ENCODE measurements around the gene PDE4A. TPM values are rescaled to one million over a fixed set of nuclear protein-coding genes. Genes with fewer than 3 reads are reported as not detected.

PDE4A gene
- total and polyA plus RNA-seq, 2 of the 13 experiments (the other 11 are each of a cell fraction or from before 2014, with no cell fraction given): 1.1 to 4.1 TPM

DNA sequence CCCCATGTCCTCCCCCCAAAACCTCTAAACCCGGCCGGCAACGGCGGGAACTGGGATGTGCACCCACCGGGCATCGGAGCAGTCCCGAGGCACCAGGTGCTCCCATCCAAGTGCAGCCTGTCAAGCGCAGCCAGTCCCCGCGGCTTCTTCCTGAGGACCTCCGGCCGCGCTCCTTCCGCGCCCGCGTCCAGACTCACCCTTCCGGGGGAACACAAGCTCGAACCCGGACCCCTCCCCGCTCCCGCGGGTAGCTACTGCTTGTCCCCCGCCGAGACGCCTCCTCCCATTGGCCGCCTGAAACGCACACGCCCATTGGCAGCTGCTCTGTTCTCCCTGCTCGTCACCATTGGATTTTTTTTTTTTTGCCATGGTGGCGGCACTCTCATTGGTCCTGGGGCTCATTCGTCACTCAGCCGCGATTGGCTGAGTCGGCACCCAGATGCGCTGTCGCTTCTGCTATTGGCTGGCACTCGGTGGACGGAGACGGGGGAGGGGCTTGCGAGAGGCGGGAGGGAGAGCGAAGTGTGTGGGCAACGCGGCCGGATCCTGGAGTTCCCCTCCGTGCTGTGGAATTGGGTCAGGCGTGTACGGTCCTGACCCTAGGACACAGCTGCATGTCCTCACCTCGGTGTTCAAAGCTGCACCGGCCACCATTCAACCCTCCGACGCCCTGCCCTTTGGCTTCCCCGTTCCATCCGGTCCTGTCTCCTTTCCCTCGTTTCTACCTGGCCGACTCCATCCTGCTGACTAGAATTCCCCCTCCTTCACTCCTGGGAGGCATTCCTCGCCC lies 39.8 kb upstream of the PDE4A start, which contains the start of gene TYK2 (continued):
- TF ChIP-seq PAWR (CRISPR knock-in tag; IDR thresholded peaks at IDR 0.05; ENCODE audit: borderline replicate concordance) (0 out of 2 replicates have a peak, but pooled peaks have one; percentile 54), ZFP36L2 (CRISPR knock-in tag; IDR thresholded peaks at IDR 0.05) (no peak), ZNF891 (CRISPR knock-in tag; IDR thresholded peaks at IDR 0.05) (no peak; the same call in 1 of the 2 replicates), BRD4 (CRISPR knock-in tag; IDR thresholded peaks at IDR 0.05) (peak; percentile 79; the same call in 1 of the 2 replicates), NFKBIZ (CRISPR knock-in tag; IDR thresholded peaks at IDR 0.05) (no peak), ZNF780A (CRISPR knock-in tag; IDR thresholded peaks at IDR 0.05) (peak; percentile 64; the same call in 1 of the 2 replicates), ISL2 (CRISPR knock-in tag; IDR thresholded peaks at IDR 0.05) (peak; percentile 54; the same call in 1 of the 2 replicates), KDM1A (CRISPR knock-in tag; IDR thresholded peaks at IDR 0.05) (no peak), BRCA1 (CRISPR knock-in tag; IDR thresholded peaks at IDR 0.05) (no peak), SRSF9 (IDR thresholded peaks at IDR 0.05; ENCODE audit: borderline replicate concordance, insufficient read depth, low read depth, low read length, poor library complexity, severe bottlenecking) (no peak)
- TF ChIP-seq, protein P1, sequence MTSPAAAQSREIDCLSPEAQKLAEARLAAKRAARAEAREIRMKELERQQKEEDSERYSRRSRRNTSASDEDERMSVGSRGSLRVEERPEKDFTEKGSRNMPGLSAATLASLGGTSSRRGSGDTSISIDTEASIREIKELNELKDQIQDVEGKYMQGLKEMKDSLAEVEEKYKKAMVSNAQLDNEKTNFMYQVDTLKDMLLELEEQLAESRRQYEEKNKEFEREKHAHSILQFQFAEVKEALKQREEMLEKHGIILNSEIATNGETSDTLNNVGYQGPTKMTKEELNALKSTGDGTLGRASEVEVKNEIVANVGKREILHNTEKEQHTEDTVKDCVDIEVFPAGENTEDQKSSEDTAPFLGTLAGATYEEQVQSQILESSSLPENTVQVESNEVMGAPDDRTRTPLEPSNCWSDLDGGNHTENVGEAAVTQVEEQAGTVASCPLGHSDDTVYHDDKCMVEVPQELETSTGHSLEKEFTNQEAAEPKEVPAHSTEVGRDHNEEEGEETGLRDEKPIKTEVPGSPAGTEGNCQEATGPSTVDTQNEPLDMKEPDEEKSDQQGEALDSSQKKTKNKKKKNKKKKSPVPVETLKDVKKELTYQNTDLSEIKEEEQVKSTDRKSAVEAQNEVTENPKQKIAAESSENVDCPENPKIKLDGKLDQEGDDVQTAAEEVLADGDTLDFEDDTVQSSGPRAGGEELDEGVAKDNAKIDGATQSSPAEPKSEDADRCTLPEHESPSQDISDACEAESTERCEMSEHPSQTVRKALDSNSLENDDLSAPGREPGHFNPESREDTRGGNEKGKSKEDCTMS (CRISPR knock-in tag; conservative IDR thresholded peaks at IDR 0.05): no peak
- TF ChIP-seq, protein P2, sequence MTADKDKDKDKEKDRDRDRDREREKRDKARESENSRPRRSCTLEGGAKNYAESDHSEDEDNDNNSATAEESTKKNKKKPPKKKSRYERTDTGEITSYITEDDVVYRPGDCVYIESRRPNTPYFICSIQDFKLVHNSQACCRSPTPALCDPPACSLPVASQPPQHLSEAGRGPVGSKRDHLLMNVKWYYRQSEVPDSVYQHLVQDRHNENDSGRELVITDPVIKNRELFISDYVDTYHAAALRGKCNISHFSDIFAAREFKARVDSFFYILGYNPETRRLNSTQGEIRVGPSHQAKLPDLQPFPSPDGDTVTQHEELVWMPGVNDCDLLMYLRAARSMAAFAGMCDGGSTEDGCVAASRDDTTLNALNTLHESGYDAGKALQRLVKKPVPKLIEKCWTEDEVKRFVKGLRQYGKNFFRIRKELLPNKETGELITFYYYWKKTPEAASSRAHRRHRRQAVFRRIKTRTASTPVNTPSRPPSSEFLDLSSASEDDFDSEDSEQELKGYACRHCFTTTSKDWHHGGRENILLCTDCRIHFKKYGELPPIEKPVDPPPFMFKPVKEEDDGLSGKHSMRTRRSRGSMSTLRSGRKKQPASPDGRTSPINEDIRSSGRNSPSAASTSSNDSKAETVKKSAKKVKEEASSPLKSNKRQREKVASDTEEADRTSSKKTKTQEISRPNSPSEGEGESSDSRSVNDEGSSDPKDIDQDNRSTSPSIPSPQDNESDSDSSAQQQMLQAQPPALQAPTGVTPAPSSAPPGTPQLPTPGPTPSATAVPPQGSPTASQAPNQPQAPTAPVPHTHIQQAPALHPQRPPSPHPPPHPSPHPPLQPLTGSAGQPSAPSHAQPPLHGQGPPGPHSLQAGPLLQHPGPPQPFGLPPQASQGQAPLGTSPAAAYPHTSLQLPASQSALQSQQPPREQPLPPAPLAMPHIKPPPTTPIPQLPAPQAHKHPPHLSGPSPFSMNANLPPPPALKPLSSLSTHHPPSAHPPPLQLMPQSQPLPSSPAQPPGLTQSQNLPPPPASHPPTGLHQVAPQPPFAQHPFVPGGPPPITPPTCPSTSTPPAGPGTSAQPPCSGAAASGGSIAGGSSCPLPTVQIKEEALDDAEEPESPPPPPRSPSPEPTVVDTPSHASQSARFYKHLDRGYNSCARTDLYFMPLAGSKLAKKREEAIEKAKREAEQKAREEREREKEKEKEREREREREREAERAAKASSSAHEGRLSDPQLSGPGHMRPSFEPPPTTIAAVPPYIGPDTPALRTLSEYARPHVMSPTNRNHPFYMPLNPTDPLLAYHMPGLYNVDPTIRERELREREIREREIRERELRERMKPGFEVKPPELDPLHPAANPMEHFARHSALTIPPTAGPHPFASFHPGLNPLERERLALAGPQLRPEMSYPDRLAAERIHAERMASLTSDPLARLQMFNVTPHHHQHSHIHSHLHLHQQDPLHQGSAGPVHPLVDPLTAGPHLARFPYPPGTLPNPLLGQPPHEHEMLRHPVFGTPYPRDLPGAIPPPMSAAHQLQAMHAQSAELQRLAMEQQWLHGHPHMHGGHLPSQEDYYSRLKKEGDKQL (CRISPR knock-in tag; IDR thresholded peaks at IDR 0.05; ENCODE audit: low read depth): no peak
- TF ChIP-seq, protein P3, sequence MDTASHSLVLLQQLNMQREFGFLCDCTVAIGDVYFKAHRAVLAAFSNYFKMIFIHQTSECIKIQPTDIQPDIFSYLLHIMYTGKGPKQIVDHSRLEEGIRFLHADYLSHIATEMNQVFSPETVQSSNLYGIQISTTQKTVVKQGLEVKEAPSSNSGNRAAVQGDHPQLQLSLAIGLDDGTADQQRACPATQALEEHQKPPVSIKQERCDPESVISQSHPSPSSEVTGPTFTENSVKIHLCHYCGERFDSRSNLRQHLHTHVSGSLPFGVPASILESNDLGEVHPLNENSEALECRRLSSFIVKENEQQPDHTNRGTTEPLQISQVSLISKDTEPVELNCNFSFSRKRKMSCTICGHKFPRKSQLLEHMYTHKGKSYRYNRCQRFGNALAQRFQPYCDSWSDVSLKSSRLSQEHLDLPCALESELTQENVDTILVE (CRISPR knock-in tag; IDR thresholded peaks at IDR 0.05): no peak
- TF ChIP-seq, protein P4, sequence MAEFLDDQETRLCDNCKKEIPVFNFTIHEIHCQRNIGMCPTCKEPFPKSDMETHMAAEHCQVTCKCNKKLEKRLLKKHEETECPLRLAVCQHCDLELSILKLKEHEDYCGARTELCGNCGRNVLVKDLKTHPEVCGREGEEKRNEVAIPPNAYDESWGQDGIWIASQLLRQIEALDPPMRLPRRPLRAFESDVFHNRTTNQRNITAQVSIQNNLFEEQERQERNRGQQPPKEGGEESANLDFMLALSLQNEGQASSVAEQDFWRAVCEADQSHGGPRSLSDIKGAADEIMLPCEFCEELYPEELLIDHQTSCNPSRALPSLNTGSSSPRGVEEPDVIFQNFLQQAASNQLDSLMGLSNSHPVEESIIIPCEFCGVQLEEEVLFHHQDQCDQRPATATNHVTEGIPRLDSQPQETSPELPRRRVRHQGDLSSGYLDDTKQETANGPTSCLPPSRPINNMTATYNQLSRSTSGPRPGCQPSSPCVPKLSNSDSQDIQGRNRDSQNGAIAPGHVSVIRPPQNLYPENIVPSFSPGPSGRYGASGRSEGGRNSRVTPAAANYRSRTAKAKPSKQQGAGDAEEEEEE (CRISPR knock-in tag; IDR thresholded peaks at IDR 0.05; ENCODE audit: borderline replicate concordance): no peak
- TF ChIP-seq, protein P5, sequence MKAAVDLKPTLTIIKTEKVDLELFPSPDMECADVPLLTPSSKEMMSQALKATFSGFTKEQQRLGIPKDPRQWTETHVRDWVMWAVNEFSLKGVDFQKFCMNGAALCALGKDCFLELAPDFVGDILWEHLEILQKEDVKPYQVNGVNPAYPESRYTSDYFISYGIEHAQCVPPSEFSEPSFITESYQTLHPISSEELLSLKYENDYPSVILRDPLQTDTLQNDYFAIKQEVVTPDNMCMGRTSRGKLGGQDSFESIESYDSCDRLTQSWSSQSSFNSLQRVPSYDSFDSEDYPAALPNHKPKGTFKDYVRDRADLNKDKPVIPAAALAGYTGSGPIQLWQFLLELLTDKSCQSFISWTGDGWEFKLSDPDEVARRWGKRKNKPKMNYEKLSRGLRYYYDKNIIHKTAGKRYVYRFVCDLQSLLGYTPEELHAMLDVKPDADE (CRISPR knock-in tag; IDR thresholded peaks at IDR 0.05): 0 out of 2 replicates have a peak, but pooled peaks have one; percentile 41
